Measurements from ENCODE around the gene OR13J1.

Gene OR13J1

GRCh38 chr9:35859310-35859989 is 10.8 kb downstream of the OR13J1 start:
- no peak for DNase-seq (ENCODE audit: low spot score)

GRCh38 chr9:35858458-35858857 is 11.7 kb downstream of the OR13J1 start:
- DNase-seq (ENCODE audit: low spot score), result no peak

- DNase-seq (ENCODE audit: low spot score), result no peak
Measured at GRCh38 chr9:35856882-35857281, 13.3 kb downstream of the OR13J1 start.

- DNase-seq (ENCODE audit: low spot score), result no peak
Measured at GRCh38 chr9:35856206-35856605, 14.0 kb downstream of the OR13J1 start.

GRCh38 chr9:35854091-35854762 is 16.0 kb downstream of the OR13J1 start:
- DNase-seq (ENCODE audit: low spot score), result no peak

- no peak for DNase-seq (ENCODE audit: low spot score)
Measured at GRCh38 chr9:35852876-35853865, 17.0 kb downstream of the OR13J1 start.

- DNase-seq (ENCODE audit: low spot score), result no peak
Measured at GRCh38 chr9:35852267-35852815, 17.9 kb downstream of the OR13J1 start.

- no peak for DNase-seq (ENCODE audit: low spot score)
Measured at GRCh38 chr9:35847792-35848572, 22.2 kb downstream of the OR13J1 start.

- no peak for DNase-seq (ENCODE audit: low spot score)
Measured at GRCh38 chr9:35845824-35846771, 24.1 kb downstream of the OR13J1 start.

- DNase-seq (ENCODE audit: low spot score), result peak; percentile 53
Measured at GRCh38 chr9:35844628-35845270, 25.5 kb downstream of the OR13J1 start.

- no peak for DNase-seq (ENCODE audit: low spot score)
Measured at GRCh38 chr9:35842795-35843194, 27.4 kb downstream of the OR13J1 start.

GRCh38 chr9:35842020-35842745 is 28.0 kb downstream of the OR13J1 start:
- no peak for DNase-seq (ENCODE audit: low spot score)

GRCh38 chr9:35841645-35841900 is 28.6 kb downstream of the OR13J1 start:
- DNase-seq (ENCODE audit: low spot score), result no peak

GRCh38 chr9:35840881-35841644 is 29.1 kb downstream of the OR13J1 start:
- DNase-seq (ENCODE audit: low spot score), result no peak

GRCh38 chr9:35839926-35840325 is 30.3 kb downstream of the OR13J1 start:
- no peak for DNase-seq (ENCODE audit: low spot score)

- no peak for DNase-seq (ENCODE audit: low spot score)
Measured at GRCh38 chr9:35836595-35836994, 33.6 kb downstream of the OR13J1 start.

GRCh38 chr9:35835766-35836165 is 34.4 kb downstream of the OR13J1 start:
- no peak for DNase-seq (ENCODE audit: low spot score)

GRCh38 chr9:35835216-35835632 is 35.0 kb downstream of the OR13J1 start:
- no peak for DNase-seq (ENCODE audit: low spot score)

All from CD4-positive, alpha-beta T cell treated with Interleukin-15 for 4 hours (primary cell).